HS-27A (cell line): ENCODE data around the gene DHCR24.

Experiments
- DNase-seq: peaks from one replicate; pipeline ENCODE4 v3.0.0-alpha.2; 2012; ENCODE audit warnings: low read depth, missing footprints

Gene DHCR24

DNA sequence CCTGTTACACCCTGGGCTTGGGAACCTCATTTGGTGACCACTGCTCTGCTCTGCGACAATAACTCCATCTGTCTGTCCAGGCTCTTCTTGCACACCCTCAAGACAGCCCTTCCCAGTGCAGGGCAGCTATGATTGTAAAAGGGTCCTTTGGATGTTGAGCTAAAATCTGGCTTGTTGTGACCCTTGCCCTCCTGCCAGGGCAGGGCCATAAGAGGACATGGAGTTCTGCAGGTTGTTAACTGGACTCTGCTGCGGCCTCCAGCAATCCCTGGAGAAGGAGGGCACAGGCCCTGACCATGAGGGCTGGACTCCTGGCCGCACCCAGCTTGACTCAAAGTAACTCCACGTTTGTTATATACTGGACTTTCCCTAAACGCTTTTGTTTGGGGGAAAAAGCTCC lies 41.2 kb downstream of the DHCR24 start:
- DNase-seq: no peak

DNA sequence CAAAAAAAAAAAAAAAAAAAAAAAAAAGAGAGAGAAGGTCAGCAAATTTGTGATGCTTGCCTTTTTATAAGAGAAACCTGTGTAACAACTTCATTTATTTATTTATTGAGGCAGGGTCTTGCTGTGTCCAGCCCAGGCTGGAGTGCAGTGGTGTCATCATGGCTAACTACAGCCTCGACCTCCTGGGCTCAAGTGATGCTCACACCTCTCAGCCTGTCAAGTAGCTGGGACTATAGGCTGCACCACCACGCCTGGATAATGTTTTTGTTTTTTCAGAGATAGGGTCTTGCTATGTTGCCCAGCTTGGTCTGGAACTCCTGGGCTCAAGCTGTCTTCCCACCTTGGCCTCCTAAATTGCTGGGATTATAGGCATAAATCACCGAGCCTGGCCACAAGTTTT lies 42.4 kb downstream of the DHCR24 start:
- DNase-seq: no peak

DNA sequence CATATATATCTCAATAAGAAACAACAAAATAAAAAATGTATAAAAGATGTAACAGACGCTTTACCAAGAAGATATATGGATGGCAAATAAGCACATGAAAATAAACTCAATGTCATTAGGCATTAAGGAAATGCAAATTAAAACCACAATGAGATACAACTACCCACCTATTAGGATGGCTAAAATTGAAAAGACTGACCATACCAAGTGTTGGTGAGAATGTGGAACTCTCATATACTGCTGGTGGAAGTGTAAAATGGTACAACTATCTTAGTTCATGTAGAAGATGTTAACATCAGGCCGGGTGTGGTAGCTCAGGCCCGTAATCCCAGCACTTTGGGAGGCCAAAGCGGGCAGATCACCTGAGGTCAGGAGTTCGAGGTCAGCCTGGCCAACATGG lies 43.5 kb downstream of the DHCR24 start:
- DNase-seq: no peak

DNA sequence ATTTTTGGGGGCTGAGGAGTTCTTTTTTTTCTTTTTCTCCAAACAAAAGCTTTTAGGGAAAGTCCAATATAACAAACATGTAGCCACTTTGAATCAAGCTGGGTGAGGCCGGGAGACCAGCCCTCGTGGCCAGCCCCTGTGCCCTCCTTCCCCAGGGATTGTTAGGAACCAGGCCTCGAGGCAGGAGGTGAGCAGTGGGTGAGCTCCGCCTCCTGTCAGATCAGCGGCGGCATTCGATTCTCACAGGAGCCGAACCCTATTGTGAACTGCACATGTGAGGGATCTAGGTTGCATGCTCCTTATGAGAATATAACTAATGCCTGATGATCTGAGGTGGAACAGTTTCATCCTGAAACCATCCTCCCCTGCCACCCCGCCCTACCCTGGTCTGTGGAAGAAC lies 44.0 kb downstream of the DHCR24 start:
- no peak for DNase-seq

DNA sequence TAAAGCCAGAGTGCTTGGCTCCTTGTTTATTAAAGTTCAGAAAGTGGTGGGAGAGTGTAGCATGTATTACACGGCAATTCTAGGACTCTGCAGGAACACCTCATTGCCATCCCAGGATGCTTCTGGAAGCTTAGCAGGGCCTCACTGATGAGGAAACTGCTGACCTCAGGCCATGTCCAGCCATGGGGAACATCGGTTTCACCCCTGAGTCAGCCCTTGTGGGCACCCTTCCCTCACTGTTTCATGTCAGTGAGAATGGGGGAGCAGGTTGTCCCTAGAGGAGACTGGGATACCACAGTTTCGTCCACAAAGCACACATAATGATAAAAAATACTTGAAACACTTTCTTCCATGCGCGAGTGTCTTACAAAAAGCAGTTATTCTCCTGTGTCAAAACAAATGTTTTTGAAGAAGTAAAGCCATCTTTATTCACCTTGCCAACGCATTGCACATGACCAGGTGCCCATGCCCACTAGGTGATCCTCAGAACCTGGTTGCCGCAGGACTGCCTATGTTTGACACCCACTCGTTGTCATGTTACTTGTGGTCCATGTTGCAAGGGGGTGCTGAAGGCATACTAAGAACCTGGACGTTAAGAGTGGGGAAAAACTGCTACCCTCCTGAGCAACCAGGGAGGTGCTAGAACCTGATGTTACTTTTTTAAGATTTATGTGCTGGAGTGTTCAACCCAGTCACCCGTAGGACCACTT lies 44.6 kb downstream of the DHCR24 start:
- DNase-seq: no peak

DNA sequence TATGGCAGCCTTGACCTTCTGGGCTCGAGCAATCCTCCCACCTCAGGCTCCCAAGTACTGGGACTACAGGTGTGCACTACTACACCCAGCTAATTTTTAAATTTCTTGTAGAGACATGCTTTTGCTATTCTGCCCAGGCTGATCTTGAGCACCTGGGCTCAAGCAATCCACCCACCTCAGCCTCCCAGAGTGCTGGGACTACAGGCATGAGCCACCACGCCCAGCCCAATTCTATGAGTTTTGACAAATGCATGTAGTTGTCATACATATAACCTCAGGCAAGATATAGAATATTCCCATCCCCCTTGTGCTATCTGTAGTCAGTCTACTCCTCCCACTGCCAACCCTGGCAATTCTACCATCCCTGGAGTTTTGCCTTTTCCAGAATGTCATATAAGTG lies 47.2 kb downstream of the DHCR24 start:
- DNase-seq: no peak

DNA sequence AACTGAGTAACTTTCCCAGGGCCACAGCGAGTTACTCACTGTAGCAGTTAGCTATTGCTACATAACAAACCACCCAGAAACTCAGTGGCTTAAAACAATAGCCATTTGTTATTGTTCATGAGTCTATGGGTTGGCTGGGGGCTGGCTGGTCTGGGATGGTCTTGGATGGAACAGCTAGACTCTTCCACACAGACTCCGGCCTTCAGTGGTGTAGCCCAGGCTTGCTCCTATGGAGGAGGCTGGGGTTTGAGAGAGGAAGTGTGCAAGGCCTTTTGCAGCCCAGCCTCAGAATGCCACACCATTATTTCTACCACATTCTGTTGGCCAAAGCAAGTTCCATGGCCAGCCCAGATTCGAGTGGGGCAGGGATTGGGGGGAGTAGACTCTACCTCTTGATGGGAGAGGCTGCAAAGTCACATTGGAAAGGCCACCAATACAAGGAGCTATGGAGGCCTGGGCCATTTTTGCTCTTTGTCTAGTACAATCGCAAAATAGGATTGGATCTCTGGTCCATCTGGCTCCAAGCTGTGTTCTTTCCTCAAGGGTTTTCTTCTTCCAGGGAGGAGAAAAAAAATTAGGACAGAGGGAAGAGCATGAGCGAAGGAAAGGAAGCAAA lies 48.3 kb downstream of the DHCR24 start:
- no peak for DNase-seq

DNA sequence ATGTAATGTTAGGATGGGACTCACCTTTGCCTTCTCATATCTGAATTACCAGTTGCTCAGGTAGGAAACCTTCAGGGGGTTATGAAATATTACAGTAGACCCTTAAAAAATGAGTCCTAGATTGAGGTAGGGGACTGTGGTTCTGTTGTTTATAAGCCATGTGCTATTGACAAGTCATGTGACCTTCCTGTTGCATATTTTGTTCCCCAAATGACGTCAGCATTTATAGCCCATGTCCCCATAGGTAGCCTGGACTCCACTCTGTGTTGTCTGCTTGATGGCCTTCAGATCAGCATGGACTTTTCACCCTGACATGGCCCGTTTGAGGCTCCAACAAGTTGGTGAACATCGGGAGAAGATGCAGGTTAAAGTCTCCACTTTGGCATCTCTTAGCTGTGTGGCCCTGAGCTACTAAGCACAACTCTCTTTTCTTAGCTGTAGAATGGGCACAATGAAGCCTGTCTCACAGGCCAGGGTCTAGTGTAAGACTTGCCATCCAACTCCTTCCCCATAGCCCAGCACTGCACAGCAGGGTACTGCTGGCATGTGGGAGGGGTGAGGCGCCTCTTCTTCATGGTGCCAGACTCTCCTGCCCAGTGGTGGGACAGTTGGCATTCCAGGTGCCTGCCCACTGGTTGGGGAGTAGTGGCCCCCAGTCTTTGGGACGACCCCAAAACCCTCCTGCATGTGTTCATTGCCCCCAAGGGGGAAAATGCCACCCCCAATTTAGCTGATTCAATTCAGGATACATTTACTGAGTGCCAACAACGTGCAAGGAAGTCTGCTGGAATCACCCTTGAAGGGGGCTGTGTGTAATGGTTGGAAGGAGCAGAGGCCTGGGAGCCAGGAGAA lies 49.8 kb downstream of the DHCR24 start:
- no peak for DNase-seq

DNA sequence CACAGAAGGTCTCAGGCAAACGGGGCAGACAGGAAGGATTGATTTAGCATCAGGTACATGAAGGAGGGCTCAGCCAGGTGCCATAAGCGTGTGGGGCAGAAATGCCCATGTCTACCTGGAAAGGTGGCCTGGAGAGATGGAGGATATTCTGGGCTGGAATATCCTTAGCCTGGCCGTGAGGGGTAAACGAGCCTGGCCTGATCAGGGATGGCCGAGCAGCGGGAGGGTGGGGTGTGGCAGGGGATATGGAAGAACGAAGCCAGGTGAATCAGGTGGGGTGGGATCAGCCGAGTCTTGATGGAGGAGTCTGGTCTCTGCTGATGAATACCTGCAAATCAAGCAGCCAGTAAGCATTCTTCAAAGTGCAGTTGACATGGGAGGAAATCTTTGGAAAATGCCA lies 50.4 kb downstream of the DHCR24 start:
- DNase-seq: no peak

DNA sequence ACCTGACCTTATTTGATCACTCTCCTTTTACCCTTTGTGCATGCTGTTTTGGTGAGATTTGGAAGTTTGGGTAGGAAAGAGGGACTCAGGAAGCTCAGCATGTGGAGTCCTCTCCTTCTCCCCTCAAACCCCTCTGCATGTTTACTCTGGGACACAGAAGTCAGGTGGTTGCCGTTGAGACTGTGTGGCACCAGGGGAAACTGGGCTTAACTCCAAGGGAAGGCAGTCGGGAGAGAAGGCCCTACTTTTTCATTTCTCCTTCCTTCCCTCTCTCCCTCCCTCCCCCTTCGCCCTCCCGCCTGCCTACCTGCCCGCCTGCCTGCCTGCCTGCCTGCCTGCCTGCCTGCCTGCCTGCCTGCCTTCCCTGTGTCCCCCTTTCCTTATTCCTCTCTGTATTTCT lies 51.0 kb downstream of the DHCR24 start:
- no peak for DNase-seq

DNA sequence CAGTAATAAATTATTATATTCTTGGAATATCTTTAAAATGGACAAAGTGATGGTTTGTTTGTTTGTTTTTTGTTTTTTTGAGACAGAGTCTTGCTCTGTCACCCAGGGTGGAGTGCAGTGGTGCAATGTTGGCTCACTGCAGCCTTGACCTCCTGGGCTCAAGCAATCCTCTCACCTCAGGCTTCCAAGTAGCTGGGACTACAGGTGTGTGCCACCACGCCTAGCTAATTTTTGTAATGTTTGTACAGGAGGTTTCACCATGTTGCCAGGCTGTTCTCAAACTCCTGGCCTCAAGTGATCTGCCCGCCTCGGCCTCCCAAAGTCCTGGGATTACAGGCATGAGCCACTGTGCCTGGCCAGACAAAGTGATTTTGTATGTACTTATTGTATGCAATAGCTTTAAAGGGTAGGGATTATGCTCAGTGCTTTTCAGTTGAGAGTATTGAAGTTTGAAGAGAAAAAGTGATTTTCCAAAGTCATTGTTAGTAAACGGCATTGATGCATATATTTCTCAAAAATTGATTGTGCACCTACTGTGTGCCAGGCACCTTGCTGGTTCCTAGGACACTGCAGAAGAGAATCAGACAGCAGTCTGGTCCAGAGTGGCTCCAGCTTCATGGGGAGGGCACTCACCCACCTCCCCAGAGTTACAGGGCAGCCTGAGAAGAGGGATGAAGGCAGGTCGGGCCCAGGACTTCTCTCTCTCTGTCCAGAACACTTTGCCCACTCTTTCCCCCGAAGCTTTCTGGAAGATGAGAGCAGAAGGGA lies 51.7 kb downstream of the DHCR24 start:
- DNase-seq: no peak

DNA sequence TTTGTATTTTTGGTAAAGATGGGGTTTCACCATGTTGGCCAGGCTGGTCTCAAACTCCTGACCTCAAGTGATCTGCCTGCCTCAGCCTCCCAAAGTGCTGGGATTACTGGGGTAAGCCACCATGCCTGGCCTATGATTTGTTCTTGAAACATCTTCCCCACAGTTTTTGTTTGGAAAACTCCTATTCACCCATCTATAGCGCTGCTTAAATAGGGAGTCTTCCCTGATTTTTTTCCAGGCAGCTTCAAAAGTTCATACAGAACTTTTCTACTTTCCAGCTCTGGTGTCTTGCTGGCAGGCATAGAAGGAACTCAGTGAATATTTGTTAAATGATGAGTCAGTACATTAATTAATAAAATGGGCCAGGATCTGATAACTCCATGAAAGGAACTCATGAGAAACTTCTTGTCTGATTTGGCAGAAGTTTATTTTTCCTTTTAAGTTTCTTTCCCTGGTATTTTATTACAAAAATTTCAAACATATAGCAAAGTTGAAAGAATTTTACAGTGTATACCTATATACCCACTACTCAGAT lies 52.9 kb downstream of the DHCR24 start:
- no peak for DNase-seq

DNA sequence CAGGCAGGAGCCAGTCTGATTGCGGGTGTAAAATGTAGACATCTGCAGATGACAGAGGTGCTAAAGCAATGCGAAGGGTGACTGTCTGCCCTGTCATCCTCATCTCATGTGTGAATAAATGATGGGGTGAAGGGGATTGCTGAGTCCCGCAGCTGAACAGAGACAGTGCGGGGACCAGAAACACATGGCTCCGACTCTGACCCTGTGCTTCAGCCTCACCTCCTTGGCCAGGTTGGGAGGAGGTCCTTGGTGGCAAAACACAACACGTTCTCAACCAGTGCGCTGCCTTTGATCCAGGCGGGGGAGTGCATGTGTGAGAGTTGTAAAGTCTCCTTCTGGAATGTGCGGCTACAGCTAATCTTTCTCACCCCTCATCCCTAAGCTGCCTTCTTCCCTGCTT lies 53.9 kb downstream of the DHCR24 start:
- no peak for DNase-seq

DNA sequence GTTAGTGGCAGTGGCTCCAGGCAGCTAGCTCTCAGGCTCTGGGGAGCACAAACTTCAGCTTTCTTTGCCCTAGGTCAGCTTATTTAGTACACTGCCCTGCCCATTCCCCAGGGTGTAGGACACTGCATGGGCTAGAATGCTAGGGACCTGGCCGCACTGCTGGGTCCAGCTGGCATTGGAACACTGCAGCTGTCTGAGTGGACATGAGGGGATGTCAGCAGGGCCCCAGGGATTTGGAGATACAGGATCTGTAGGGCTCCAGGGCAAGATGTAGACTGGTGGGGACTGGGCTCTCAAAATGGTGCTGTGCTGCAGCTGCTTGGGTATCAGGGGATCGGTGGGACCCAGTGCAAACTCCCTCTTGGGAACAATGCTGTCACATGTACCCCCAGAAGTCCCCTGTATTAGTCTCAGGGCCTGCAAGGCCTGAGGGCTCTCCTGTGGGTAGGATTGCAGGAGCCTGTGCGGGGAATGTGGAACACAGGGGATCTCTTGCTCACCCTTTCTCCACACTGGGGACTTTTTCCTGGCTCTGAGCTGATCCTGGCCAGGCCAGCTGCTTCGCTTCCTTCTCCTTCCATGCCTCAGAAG lies 60.7 kb downstream of the DHCR24 start:
- DNase-seq: no peak

DNA sequence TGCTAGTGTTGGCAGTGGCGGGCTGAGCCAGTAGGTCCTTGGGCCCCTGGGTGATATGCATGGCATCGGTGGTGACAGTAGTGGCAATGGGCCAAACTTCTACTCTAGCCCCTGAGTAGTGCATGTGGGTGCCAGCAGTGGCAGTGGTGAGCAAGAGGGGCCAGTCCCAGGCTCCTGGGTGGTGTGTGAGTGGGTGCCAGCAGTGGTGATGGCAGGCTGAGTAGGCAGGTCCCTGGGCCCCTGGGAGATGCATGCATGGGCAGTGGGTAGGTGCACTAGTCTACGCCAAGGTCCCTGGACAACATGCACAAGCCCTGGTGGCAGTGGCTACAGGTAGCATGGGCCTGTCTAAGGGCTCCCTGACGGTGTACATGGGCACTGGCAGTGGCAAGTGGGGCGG lies 61.3 kb downstream of the DHCR24 start:
- no peak for DNase-seq

DNA sequence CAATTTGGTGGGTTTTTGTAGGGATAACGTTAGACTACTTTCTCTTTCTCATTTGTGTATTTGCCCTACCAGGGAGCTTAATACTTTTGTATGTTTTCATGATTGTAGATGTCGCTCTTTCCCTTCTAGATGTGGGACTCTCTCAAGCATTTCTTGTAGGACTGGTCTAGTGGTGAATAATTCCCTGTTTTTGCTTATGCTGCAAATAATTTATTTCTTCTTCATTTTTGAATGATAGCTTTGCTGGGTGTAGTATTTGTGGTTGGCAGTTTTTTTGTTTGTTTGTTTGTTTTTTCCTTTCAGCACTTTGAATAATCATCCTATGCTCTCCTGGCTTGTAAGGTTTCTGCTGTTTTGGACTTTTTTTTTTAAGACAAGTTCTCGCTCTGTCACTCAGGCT lies 63.3 kb downstream of the DHCR24 start:
- DNase-seq: no peak

DNA sequence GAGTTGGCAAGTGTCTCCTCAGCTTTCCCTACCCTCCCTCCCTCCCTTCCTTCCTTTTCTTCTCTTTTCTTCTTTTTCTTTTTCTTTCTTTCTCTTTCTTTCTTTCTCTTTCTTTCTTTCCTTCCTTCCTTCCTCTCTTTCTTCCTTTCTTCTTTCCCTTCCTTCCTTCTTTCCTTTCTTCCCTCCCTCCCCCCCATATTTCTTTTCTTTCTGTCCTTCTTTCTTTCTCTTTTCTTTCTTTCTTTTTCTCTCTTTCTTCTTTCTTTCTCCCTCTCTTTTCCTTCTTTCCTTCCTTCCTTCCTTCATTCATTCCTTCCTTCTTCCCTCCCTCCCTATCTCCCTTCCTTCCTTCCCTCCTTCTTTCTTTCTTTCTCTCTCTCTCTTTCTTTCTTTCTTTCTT lies 67.3 kb downstream of the DHCR24 start:
- DNase-seq: no peak

DNA sequence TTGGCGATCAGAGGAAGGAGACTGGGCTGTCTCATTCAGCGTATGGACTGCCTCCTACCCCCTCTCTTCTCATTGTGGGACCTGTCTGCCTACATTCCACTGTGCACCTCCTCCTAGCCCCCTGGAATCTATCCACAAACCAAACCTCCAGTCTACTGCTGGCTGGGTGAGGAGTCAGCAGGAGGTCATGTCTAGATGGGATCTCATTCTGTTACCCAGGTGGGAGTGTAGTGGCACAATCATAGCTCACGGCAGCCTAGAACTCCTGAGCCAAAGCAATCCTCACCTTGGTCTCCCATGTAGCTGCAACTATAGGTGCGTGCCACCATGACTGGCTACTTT lies 67.8 kb downstream of the DHCR24 start:
- no peak for DNase-seq

DNA sequence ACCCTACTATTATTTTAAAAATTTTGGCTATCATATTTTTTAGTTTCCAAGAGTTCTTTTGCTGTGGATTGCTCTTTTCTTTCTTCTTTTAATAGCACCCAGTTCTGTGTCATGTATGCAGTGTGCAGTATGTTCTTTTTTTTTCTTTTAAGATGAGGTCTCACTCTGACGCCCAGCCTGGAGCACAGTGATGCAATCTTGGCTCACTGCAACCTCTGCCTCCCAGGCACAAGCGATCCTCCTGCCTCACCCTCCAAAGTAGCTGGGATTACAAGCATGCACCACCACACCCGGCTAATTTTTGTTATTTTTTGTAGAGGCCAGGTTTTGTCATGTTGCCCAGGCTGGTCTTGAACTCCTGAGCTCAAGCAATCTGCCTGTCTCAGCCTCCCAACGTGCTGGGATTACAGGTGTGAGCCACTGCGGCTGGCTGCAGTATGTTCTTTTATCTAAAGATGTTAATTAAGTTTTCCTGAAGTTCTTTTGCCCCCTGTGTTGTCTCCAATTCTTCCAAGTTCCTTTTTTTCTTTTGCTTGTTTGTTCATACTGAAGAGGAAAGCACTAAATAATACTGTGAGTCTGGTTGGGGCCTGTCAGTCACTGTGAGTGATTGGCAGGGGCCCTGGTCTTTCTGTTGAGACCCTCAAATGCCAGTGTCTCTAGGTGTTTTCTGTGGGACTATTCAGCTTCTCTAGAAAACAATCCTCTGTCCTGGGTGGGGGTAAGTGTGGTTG lies 68.4 kb downstream of the DHCR24 start:
- no peak for DNase-seq

DNA sequence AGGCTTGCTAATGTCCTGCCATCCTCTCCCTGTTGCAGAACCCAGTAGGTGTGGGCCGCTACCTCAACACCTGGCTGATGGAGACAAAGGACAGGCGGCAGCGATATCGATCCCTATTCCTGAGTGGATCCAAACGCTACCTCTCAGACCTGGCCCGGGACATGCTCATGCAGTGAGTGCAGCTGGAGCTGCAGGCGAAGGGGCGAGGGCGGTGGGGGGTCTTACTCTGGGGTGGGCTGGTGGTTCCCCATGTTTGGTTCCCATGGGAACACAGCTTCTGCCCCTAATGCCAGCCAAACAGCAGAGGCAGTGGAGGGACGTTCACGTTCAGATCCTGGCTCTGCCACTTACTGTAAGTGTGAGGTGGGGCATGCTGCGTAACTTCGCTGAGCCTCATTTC lies 70.0 kb downstream of the DHCR24 start:
- no peak for DNase-seq

DNA sequence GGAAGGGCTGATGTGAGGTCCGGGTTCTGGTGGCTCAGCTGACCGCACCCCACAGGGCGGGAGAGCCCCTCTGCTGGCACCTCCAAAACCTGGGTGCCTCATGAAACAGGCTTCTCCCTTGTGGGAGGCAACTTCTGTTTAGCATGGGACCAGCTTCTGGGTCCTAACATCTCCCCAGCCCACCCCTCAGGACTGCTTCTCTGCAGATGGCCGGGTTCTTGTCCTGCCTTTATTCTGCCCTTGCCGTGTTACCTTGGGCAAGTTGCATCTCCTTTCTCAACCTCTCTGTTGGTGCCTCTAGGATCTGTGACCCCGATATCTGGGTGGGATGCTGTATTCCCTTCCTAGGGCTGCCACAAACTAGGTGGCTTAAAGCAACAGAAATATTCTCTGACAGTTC lies 70.9 kb downstream of the DHCR24 start:
- DNase-seq: no peak
